LHCN-M2 (cell line): ENCODE measurements around the gene TCF7L1. TPM values are rescaled to one million over a fixed set of nuclear protein-coding genes. Genes with fewer than 3 reads are reported as not detected.

ENCODE experiments used
- DNase-seq: peaks from one replicate; pipeline ENCODE4 v3.0.0-alpha.2; 2012; ENCODE audit warnings: low read depth
- total RNA-seq: library from RNA; depleted of rRNA; stranded (reverse); fragments of >200 nt; gene quantifications from 2 replicates; pipeline ENCODE4 v1.2.3, GENCODE V29; 2014; rRNA removed

The TCF7L1 gene
- total RNA-seq, 1 experiment from 2014 or later, result 0.46 TPM

- no peak for DNase-seq
Observed at GRCh38 chr2:85347599-85347998, 214.4 kb downstream of the TCF7L1 start.

GRCh38 chr2:85353876-85354285 lies 220.7 kb downstream of the TCF7L1 start:
- DNase-seq, result peak; percentile 23

GRCh38 chr2:85354286-85355072 lies 221.3 kb downstream of the TCF7L1 start, which contains the start of the genes ELMOD3 and RETSAT:
ELMOD3 (plus strand) TSS chr2:85354769; CDS start chr2:85357199, 2,430 bp downstream.
RETSAT (minus strand) TSS chr2:85354528; CDS start chr2:85354507, 21 bp downstream.
- DNase-seq, result peak; percentile 99

- DNase-seq, result peak; percentile 17
Observed at GRCh38 chr2:85355073-85355410, 221.8 kb downstream of the TCF7L1 start.

- DNase-seq, result no peak
Observed at GRCh38 chr2:85355521-85355920, 222.3 kb downstream of the TCF7L1 start.

GRCh38 chr2:85356186-85356585 lies 223.0 kb downstream of the TCF7L1 start:
- no peak for DNase-seq

- DNase-seq, result no peak
Observed at GRCh38 chr2:85357736-85358135, 224.5 kb downstream of the TCF7L1 start.

Other genes starting within 250 kb of the TCF7L1 start
- 8,362 and 12,675 TPM in 2 replicates for gene TMSB10, start 227.7 kb upstream of the TCF7L1 start, total RNA-seq
- gene KCMF1, start 162.2 kb upstream of the TCF7L1 start, total RNA-seq, result 55.2 and 62.2 TPM in 2 replicates
- gene TGOLN2, start 194.6 kb downstream of the TCF7L1 start, total RNA-seq, result 114 and 115 TPM in 2 replicates
- 52.3 and 61.3 TPM in 2 replicates for gene RETSAT, start 221.1 kb downstream of the TCF7L1 start, total RNA-seq
- 20.4 and 22.6 TPM in 2 replicates for gene ELMOD3, start 221.4 kb downstream of the TCF7L1 start, total RNA-seq